GM12878 (cell line): ENCODE measurements around the gene NR2F1. TPM values are rescaled to one million over a fixed set of nuclear protein-coding genes. Genes with fewer than 3 reads are reported as not detected.

ENCODE experiments used
- ATAC-seq: fragments of 200-7000 bp; cut with Tn5 transposase; 3 replicates; pipeline ENCODE4 v1.9.1; 2020; ENCODE audit warnings: mild to moderate bottlenecking, moderate library complexity
- BruUV-seq: library from RNA; stranded (reverse); fragments of 400-500 nt; replicated peaks from 2 replicates; lab custom pipeline; 2021; lab: Mats Ljungman, UMichigan
- CTCF ChIA-PET: fragments of 300-600 bp; sonication (Branson Sonifier 250); formaldehyde crosslinking; extraction: SDS; loops from one replicate; lab custom pipeline; 2021; ENCODE audit warnings: inconsistent platforms; lab: Yijun Ruan, JAX
- POLR2A ChIA-PET: fragments of 350-600 bp; formaldehyde crosslinking; extraction: SDS; loops from one replicate; lab custom pipeline; 2021; ENCODE audit warnings: inconsistent platforms; lab: Charles Lee
- RAD21 ChIA-PET: fragments of 300-600 bp; sonication (Branson Sonifier 250); formaldehyde crosslinking; loops from one replicate; lab custom pipeline; 2023; ENCODE audit warnings: antibody characterized with exemption; ENCODE audit not compliant: unreplicated experiment; lab: Charles Lee
- SMC1A ChIA-PET: fragments of 300-600 bp; sonication (Branson Sonifier 250); formaldehyde crosslinking; loops from one replicate; lab custom pipeline; 2023; ENCODE audit not compliant: unreplicated experiment, uncharacterized antibody; lab: Charles Lee
- DNase-seq: peaks from one replicate; pipeline ENCODE4 v3.0.0-alpha.2; 2011; ENCODE audit warnings: low read depth, low spot score
- FAIRE-seq: peaks from 3 replicates; lab custom pipeline; 2011; peaks lifted over from hg19 to GRCh38; lab: Jason Lieb, UNC
- H2AFZ ChIP-seq: 2 replicates; pipeline ENCODE4 v1.6.0; 2011; ENCODE audit warnings: low read depth, low read length, control low read depth; ENCODE audit not compliant: control insufficient read depth
- H3K27ac ChIP-seq: 2 replicates; pipeline ENCODE4 v1.5.1; 2011; ENCODE audit warnings: control low read depth; ENCODE audit not compliant: control insufficient read depth, insufficient read depth
- H3K27me3 ChIP-seq, 2 experiments: replicated peaks in 1 of 2; 2 replicates each; pipeline versions ENCODE4 v1.6.0 to v1.6.1; 2011; ENCODE audit warnings: low read length in 1 of 2; ENCODE audit not compliant: control insufficient read depth in 2 of 2, insufficient read depth in 2 of 2
- H3K36me3 ChIP-seq, 2 experiments: 2 replicates each; pipeline ENCODE4 v1.5.1; 2011; ENCODE audit warnings: low read length in 1 of 2; ENCODE audit not compliant: control insufficient read depth in 2 of 2, insufficient read depth in 2 of 2
- H3K4me1 ChIP-seq: 2 replicates; pipeline ENCODE4 v1.6.1; 2011; ENCODE audit warnings: mild to moderate bottlenecking, low read length, moderate library complexity, mixed read lengths; ENCODE audit not compliant: control insufficient read depth, insufficient read depth
- H3K4me2 ChIP-seq: 2 replicates; pipeline ENCODE4 v1.6.0; 2011; ENCODE audit warnings: control low read depth; ENCODE audit not compliant: control insufficient read depth, insufficient read depth
- H3K4me3 ChIP-seq: fragments of 200-600 bp; sonication (generic); 2 replicates; pipeline ENCODE4 v1.5.1; 2016
- H3K79me2 ChIP-seq: 2 replicates; pipeline ENCODE4 v1.6.0; 2011; ENCODE audit warnings: low read length; ENCODE audit not compliant: control insufficient read depth, insufficient read depth
- H3K9ac ChIP-seq: 2 replicates; pipeline ENCODE4 v1.8.0; 2011; ENCODE audit warnings: low read length, control low read depth, mixed read lengths; ENCODE audit not compliant: control insufficient read depth, insufficient read depth
- H3K9me3 ChIP-seq: replicated peaks from 3 replicates; pipeline ENCODE4 v1.5.1; 2011; ENCODE audit warnings: mild to moderate bottlenecking, low read length; ENCODE audit not compliant: control insufficient read depth, insufficient read depth
- H4K20me1 ChIP-seq: 2 replicates; pipeline ENCODE4 v1.6.0; 2011; ENCODE audit not compliant: control insufficient read depth, insufficient read depth
- JUNB ChIP-seq: IDR thresholded peaks from 2 replicates; pipeline ENCODE4 v1.6.1; 2016; ENCODE audit warnings: antibody characterized with exemption, mild to moderate bottlenecking
- ZZZ3 ChIP-seq: IDR thresholded peaks from 2 replicates; pipeline ENCODE4 v1.6.1; 2011; ENCODE audit warnings: low read depth; ENCODE audit not compliant: control insufficient read depth, insufficient read length
- WGBS: methylation state at CpG from one replicate; pipeline ENCODE4 v1.1.6; 2016; ENCODE audit warnings: low lambda C conversion rate; ENCODE audit not compliant: insufficient replicate concordance, insufficient coverage; ENCODE audit errors: missing lambda C conversion rate; 5-methylcytosine and 5-hydroxymethylcytosine counted together
- in situ Hi-C: fragments of 300-500 bp; cut with MboI; formaldehyde crosslinking; loops from 9 replicates; pipeline ENCODE4 v1.14.3; 2018; ENCODE audit warnings: mixed read lengths
- intact Hi-C: fragments of 100-400 bp; cut with micrococcal nuclease; formaldehyde crosslinking; loops from one replicate; pipeline ENCODE4 v1.14.2; 2022; ENCODE audit not compliant: unreplicated experiment
- polyA plus RNA-seq, 11 experiments: library from polyadenylated mRNA; depleted of rRNA in 4 of 11; unstranded in 6 of 11; stranded (reverse) in 5 of 11; fragments of >200 nt; fragmentation: Nextera tagmentation in 4 of 11; fragmentation: Illumina TruSeq in 1 of 11; extraction: Ambion mirVana in 4 of 11; extraction: Trizol in 1 of 11; gene quantifications; 1 replicate in 1 of 11; 2 replicates in 10 of 11; pipeline versions ENCODE4 v1.2.1 to v1.2.3, GENCODE V29; 2011 to 2016; ENCODE audit warnings: inconsistent platforms in 2 of 11, missing spikeins in 2 of 11, low read depth in 1 of 11
- total RNA-seq, 4 experiments: library from RNA; depleted of rRNA in 3 of 4; stranded (reverse); fragments of >200 nt in 3 of 4; fragmentation: Illumina TruSeq in 1 of 4; extraction: Trizol in 1 of 4; gene quantifications; 2 replicates each; pipeline versions ENCODE4 v1.2.1 to v1.2.3, GENCODE V29; 2013 to 2021
- TF ChIP-seq, protein P1 (sequence below): fragments of 450-650 bp; conservative IDR thresholded peaks from 2 replicates; pipeline ENCODE4 v1.6.1; 2017; ENCODE audit warnings: mild to moderate bottlenecking, moderate library complexity

Gene NR2F1
- total and polyA plus RNA-seq, 10 of the 15 experiments (the other 5 are each of a cell fraction or from before 2014, with no cell fraction given) = 0.04 to 0.79 (median 0.36) TPM; not detected in 7

DNA sequence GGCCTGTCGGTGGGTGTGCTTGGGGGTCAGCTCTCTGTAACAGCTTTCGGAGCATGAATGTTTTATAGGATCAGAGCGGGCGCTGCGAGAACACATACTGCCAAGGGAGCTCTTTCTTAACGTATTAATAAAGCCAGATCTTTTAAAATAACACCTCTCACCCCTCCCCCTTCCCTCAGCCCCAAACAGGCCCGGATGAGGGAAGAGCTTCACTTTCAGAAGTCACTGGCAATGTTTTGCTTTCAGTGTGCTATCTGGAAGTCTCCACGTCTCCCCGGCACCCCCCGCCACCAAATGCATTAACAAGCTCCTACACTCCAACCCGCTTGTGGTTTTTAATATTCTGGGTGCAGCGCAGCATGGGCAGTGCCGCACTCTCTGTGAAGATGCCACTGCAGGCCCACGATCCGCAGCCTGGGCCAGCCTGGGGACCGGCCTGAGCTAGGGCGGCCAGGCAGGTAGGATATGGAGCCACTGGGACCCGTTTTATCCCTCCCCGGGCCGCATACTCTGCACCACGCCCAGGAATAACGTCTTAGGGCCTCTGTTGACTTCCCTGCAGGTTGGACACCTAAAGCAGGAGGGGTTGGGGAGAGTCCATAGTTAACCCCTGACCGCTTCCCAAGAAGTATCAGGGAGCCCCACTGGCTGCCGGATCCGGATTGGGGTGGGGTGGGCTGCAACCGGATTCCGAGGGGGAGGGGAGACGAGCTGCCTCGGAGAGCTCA is 12.6 kb downstream of the NR2F1 start (continued):
- TF ChIP-seq, protein P1, sequence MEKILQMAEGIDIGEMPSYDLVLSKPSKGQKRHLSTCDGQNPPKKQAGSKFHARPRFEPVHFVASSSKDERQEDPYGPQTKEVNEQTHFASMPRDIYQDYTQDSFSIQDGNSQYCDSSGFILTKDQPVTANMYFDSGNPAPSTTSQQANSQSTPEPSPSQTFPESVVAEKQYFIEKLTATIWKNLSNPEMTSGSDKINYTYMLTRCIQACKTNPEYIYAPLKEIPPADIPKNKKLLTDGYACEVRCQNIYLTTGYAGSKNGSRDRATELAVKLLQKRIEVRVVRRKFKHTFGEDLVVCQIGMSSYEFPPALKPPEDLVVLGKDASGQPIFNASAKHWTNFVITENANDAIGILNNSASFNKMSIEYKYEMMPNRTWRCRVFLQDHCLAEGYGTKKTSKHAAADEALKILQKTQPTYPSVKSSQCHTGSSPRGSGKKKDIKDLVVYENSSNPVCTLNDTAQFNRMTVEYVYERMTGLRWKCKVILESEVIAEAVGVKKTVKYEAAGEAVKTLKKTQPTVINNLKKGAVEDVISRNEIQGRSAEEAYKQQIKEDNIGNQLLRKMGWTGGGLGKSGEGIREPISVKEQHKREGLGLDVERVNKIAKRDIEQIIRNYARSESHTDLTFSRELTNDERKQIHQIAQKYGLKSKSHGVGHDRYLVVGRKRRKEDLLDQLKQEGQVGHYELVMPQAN = no peak

DNA sequence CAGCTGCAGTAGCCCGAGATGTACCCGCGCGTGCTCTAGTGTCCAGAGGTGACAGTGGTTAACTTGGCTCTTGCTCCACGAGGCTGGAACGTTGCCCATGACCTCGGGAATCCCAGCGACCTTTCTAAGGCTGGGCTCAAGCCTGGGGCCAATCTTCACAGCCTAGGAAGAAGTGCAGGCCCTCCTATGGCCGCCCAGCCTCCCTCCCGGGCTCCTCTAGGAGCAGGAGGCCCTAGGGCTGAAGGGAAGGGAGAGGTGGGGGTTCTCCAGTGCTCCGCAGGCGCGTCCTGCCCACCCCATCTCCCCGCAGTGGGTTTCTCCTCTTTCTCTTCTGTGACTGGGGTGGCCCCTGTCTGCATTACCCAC is 13.3 kb downstream of the NR2F1 start:
- SMC1A ChIA-PET = interaction anchor here (5.9 kb wide), 1 partner anchor 205 kb away, joined by 21 read pairs; no protein-coding TSS in a partner anchor
- TF ChIP-seq JUNB (no peak), ZZZ3 (no peak)
- no peaks in the 10 kb centered on the region for H3K36me3 ChIP-seq
- no peak overlapping the region for H3K4me2 ChIP-seq
- intact Hi-C loops = no loop called here
- no peak for DNase-seq
- no peak for ATAC-seq
- in situ Hi-C loops = loop anchor here (5.0 to 25.0 kb wide), 2 partner anchors 211 to 1091 kb away; no protein-coding TSS in a partner anchor
- no peak overlapping the region for H2AFZ ChIP-seq
- POLR2A ChIA-PET = no interaction called here
- no peak overlapping the region for H3K9ac ChIP-seq
- no TSS peak for BruUV-seq
- no peaks in the 10 kb centered on the region for H3K4me1 ChIP-seq
- no peak for FAIRE-seq
- no peaks in the 10 kb centered on the region; the same call in 1 of the 3 replicates for H3K9me3 ChIP-seq
- H3K27ac ChIP-seq = no peak overlapping the region
- WGBS = 40% methylated on average over 14 of the region's 14 CpGs
- H3K79me2 ChIP-seq = no peaks in the 10 kb centered on the region
- CTCF ChIA-PET = interaction anchor here (0.7 kb wide), 1 partner anchor 205 kb away, joined by 4 read pairs; no protein-coding TSS in a partner anchor
- no peaks in the 10 kb centered on the region for H4K20me1 ChIP-seq
- no peak overlapping the region for H3K4me3 ChIP-seq
- peaks cover 26 to 34% of the 10 kb centered on the region in 2 experiments for H3K27me3 ChIP-seq
- RAD21 ChIA-PET = no interaction called here
